GM19324 (cell line): Measurements from ENCODE around the gene GP1BB.

Experiments used
- ATAC-seq: cut with Tn5 transposase; IDR thresholded peaks from one replicate; pipeline ENCODE4 v1.9.1; 2021; ENCODE audit warnings: mild to moderate bottlenecking, moderate library complexity; ENCODE audit not compliant: unreplicated experiment, low FRiP score

The GP1BB gene

DNA sequence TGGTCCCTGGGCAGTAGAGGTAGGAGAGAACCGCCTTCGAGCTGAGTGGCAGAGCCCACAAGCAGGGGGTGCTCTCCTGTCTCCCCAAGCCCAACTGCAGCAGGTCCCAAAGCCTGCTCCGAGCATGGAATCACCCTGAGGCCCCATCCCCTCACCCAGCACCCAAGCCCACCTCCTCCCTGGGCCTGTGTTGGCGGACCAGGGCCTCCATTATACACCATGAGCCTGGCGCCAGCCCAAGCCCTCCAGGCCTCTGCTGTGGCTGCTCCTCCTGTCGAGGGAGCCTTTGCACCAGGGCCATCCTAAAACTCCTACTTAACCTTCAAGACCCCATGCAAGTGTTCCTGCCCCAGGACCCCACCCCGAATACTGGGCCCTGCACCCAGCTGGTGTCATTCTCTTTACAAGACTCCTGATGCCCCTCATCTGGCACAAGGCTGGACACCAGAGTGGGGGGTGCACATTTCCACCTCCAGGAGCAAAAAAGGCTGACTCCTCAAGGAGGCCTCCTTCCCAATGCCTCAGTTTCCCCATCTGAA, 16.6 kb downstream of the GP1BB start:
- no peak for ATAC-seq

- ATAC-seq = no peak
Observed at GRCh38 chr22:19740586-19740985, 17.2 kb downstream of the GP1BB start.

- ATAC-seq = no peak
Observed at GRCh38 chr22:19741053-19741452, 17.7 kb downstream of the GP1BB start.

GRCh38 chr22:19742160-19743066, 19.1 kb downstream of the GP1BB start:
- ATAC-seq = no peak

DNA sequence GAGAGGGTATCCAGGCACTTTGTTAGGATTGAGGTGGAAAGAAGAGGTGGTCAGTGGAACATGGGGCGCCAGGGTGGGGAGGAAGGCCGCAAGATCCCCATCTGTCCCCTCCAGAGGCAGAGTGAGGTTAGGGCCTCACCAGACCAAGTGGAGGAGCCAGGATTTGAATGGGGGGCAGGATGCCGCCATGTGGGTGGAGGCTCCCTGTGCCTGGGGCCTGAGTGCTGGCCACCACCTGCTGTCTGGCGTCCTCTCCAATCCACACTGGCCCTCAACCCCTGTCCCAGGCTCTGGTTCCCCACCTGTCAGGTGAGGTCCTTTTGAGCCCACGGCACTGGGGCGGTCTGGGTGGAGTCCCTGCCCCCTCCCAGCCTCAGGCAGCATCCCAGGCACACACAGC, 19.7 kb downstream of the GP1BB start:
- ATAC-seq = no peak

DNA sequence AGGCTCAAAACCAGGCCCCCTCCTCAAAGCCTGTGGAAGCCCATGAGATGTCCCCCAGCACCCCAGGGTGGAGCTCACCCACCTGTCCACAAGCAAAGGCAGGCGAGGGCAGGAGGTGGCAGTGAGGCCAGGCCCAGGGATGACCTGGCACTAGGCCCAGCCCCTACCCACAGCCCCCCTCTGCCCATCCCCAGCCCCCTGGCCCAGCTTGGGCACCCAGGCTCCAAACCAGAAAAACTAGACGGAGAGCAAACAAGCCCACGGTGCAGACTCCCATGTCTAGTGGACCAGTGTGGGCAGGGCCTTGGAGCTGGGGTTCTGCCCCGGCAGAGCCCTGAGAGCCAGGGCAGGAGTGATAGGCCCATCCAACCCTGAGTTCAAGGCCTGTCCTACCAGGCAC, 20.3 kb downstream of the GP1BB start:
- ATAC-seq = no peak

DNA sequence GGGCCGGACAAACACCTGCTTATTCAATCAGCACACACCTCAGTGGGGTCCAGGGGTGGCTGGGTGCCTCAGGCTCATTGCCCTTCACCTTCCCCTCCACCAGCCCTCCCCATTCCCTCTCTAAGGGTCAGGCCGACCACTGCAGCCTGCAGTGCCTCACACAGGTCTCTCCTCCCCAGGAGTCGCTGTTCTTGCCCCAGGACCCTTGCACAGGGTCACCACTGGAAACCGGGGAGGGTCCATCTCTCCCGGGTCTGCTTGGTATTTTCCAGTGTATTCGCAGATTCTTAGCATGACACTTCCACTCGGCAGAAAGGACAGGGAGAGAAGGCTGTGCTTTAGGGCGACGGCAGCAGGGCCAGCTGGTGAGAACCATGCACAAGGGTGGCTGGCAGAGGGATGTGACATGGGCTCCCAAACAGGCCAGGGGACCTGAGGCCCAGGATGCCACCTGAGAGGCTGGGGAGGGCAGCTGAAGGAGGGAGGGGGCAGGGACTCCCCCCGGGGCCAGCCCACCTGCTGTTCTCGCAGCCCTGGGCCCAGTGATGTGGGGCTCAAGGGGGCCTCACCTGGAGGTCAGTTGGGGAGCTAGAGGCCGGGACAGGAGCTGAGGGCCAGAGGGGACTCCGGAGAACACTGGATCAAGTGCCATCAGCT, 21.1 kb downstream of the GP1BB start:
- ATAC-seq = no peak

GRCh38 chr22:19745155-19746101, 22.1 kb downstream of the GP1BB start:
- ATAC-seq = no peak

GRCh38 chr22:19746726-19747125, 23.4 kb downstream of the GP1BB start:
- no peak for ATAC-seq

DNA sequence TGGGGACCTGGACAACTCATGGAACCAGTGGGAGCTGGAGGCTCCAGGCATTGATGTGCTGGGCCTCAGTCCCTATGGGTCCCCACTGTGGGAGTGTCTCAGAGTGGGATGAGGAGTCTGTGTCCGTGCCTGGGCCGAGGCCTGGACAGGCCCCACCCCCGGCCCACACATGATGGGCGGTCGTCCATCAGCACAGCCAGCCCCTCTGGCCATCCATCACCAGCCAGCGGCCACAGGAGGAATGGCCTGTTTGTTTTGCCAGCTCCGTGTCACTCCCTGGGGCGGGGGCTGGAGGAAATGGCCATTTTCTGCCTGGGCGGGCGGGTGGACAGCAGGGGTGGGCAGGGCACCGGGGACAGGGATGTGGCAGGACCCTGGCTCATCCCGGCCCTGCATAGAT, 24.2 kb downstream of the GP1BB start:
- no peak for ATAC-seq

DNA sequence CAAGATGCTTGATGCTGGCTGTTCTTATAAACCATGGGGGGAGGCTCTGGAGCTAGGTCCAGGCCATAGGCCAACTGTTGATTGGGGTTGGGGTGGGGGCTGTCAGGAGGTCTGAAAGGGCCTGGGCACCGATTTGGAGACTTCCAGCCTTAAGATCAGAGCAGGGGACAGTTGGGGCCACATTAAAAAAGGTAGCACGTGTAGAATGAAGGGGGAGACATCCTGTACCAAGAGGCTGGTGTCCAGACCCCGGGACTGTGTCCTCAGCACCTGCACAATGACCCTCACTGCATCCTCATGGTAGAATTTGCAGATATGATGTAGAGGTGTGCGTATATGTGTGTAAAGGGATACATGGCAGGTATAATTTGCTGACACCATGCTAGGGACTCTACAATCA, 24.8 kb downstream of the GP1BB start:
- ATAC-seq = no peak

- ATAC-seq = no peak
Observed at GRCh38 chr22:19748991-19749664, 25.8 kb downstream of the GP1BB start.

DNA sequence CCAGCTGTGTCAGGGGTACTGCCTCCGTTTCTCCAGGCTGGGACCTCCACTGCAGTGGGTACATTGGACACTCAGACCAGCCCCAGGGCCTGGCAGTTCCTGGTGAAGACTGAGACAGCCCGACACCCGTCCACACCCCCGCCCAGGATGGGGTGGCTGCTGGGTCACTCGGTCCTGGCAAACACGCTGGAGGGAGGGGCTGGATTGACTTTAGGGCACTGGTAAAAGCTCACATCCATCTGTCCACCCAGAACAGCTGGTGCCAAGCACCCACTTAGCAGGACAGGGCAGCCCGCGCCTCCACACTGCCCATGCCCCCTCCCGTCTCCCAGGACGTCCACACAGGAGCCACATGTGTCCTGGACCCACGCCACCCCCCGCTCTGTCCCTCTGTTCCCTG, 26.5 kb downstream of the GP1BB start:
- ATAC-seq = no peak

GRCh38 chr22:19750507-19751490, 27.5 kb downstream of the GP1BB start:
- ATAC-seq = no peak

DNA sequence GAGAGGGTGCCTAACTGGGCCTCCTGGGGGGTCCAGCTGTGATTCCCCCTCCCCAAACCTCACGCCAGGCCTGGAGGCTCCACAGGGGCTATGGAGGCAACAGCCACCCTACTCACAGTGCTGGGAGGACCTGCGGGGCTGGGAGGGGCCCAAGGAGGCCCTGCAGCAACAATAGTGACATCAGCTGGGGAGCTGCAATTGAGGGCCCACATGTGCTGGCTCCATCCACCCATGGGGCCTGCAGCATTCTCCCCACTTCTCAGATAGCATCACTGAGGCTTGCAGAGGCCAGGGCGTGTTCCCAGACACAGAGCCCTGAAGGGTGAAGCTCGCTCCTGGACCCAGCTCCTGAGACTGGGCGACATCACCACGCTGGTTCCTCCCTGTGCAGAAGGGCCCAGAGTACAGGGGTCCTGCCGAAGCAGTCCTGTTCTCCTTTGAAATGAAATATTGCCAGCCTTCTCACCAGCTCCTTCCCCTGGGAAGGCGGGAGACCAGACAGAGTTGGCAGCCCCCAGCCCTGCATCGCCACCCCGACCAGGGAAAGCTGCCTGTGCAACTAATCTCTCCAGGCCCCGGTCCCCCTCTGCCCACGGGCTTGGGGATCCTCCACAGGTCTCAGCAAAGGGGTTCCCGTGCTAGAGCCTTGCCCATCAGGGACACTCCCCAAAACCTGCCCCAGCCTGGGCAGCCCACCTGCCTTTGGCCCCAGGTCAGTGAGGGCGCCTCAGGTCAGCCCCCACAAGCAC, 28.3 kb downstream of the GP1BB start:
- no peak for ATAC-seq

DNA sequence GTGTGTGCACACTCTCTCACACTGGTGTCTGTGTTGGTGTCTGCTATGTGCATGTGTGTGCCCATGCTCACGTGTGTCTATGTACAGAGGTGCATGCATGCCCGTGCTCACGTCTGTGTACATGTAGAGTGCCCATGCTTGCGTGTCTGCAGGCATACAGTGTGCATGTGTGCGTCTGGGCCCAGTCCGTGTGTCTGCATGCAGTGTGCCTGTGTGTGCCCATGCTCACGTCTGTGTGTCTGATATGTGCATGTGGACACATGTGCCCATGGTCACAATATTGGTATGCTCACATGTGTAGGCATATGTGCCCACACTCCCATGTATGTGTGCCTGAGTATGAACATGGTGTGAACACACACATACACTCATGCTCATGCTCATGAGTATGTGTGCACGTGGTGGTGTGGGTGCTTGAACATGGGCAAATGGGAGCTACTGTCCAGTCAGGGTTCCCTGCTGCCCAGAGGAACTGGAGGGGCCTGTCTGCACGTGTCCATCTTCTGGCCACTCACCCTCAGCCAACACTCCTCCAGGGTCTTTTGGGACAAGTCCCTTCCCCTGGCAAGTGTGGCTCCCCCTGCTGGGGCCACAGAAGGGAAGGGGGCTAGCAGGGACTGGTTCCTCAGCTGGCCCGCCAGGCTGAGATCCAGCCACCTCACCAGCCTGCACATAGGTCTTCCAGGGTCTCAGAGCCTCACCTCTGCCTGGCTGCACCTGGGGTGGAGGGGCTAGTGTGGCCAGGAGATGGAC, 29.9 kb downstream of the GP1BB start:
- ATAC-seq = no peak

DNA sequence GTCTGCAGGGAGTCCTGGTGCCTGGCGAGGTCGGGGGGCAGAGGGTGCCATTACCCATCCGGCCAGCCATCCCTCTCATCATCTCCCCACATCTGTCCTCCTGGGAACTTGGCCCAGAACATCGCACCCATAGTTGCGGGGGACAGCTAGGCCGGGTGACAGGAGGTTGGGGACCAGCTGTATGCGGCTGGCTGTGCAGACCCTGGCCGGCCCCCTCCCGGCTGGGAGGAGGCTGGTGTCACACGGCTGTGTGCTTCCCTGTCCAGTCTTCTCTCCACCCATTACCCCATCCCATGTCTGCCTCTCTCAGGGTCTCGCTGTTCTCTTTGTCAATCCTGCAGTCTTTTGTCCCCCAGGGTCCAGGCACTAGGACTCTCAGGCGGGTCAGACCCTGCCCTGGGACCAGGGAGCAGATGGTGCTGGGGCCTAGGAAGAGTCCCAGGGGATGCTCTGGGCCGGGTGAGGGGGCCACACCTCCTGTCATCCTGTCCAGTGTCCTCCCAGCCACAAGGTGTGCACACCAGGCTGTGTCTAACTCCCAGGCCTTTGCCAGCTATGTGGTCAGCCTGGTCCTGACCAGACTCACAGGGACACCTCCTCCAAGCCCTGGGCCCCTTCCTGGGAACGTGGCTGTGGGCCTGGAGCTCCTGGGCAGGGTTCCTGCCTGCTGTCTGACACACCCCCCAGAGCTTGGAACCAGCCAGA, 30.8 kb downstream of the GP1BB start:
- no peak for ATAC-seq
